Measurements from ENCODE around the gene SSNA1.

DNA sequence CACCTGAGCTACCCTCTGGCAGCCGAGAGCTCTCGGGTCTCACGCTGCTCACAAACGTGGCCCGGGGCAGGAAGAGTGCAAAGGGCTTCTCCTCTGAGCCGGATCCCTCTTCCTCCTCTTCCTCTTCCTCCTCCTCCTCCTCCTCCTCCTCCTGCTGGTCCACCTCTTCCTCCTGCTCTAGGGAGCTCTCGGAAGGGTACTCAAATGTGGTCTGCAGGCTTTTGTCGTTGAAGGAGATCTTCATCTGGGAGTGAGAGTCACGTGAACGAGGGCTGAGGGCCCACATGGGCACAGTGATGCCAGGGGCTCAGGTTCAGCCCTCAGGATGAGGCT is 3.9 kb downstream of the SSNA1 start:
- TF ChIP-seq KLF1 (tag by site-specific recombination; IDR thresholded peaks at IDR 0.05) (no peak), ZNF266 (tag by site-specific recombination; IDR thresholded peaks at IDR 0.05; ENCODE audit: low read depth) (no peak), ZNF138 (tag by site-specific recombination; IDR thresholded peaks at IDR 0.05; ENCODE audit: borderline replicate concordance) (no peak), CTCF (tag by site-specific recombination; IDR thresholded peaks at IDR 0.05) (no peak), MYNN (tag by site-specific recombination; IDR thresholded peaks at IDR 0.05; ENCODE audit: borderline replicate concordance) (no peak), REST (tag by site-specific recombination; IDR thresholded peaks at IDR 0.05) (no peak), ZNF324 (tag by site-specific recombination; IDR thresholded peaks at IDR 0.05) (no peak), IKZF3 (tag by site-specific recombination; IDR thresholded peaks at IDR 0.05) (no peak), BCL11A (tag by site-specific recombination; IDR thresholded peaks at IDR 0.05; ENCODE audit: low read depth) (no peak), ZNF280D (tag by site-specific recombination; IDR thresholded peaks at IDR 0.05) (no peak)
- TF ChIP-seq, protein P1, sequence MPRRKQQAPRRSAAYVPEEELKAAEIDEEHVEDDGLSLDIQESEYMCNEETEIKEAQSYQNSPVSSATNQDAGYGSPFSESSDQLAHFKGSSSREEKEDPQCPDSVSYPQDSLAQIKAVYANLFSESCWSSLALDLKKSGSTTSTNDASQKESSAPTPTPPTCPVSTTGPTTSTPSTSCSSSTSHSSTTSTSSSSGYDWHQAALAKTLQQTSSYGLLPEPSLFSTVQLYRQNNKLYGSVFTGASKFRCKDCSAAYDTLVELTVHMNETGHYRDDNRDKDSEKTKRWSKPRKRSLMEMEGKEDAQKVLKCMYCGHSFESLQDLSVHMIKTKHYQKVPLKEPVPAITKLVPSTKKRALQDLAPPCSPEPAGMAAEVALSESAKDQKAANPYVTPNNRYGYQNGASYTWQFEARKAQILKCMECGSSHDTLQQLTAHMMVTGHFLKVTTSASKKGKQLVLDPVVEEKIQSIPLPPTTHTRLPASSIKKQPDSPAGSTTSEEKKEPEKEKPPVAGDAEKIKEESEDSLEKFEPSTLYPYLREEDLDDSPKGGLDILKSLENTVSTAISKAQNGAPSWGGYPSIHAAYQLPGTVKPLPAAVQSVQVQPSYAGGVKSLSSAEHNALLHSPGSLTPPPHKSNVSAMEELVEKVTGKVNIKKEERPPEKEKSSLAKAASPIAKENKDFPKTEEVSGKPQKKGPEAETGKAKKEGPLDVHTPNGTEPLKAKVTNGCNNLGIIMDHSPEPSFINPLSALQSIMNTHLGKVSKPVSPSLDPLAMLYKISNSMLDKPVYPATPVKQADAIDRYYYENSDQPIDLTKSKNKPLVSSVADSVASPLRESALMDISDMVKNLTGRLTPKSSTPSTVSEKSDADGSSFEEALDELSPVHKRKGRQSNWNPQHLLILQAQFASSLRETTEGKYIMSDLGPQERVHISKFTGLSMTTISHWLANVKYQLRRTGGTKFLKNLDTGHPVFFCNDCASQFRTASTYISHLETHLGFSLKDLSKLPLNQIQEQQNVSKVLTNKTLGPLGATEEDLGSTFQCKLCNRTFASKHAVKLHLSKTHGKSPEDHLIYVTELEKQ (tag by site-specific recombination; IDR thresholded peaks at IDR 0.05; ENCODE audit: borderline replicate concordance): no peak
- TF ChIP-seq, protein P2, sequence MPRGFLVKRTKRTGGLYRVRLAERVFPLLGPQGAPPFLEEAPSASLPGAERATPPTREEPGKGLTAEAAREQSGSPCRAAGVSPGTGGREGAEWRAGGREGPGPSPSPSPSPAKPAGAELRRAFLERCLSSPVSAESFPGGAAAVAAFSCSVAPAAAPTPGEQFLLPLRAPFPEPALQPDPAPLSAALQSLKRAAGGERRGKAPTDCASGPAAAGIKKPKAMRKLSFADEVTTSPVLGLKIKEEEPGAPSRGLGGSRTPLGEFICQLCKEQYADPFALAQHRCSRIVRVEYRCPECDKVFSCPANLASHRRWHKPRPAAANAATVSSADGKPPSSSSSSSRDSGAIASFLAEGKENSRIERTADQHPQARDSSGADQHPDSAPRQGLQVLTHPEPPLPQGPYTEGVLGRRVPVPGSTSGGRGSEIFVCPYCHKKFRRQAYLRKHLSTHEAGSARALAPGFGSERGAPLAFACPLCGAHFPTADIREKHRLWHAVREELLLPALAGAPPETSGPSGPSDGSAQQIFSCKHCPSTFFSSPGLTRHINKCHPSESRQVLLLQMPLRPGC (tag by site-specific recombination; IDR thresholded peaks at IDR 0.05): no peak

Measured in HEK293 (cell line).